ENCODE data around the gene CAPZA2.

DNA sequence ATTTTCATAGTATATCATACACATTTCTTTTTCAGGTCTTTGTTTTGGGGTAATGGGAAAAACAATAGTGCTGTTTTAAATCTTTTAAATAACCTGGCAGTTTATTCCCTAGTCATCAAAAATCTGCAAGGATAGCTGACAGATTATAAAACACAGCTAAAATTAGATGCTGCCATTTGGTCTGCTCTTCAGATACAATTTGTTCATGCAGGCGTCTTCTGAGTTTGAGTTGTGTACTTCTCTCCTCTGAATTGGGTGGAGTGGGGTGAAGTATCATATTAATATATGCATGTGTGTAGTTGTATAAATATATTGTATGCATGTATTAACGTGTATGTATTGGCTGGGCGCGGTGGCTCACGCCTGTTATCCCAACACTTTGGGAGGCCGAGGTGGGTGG lies 48.0 kb downstream of the CAPZA2 start:
- TF ChIP-seq, protein P1, sequence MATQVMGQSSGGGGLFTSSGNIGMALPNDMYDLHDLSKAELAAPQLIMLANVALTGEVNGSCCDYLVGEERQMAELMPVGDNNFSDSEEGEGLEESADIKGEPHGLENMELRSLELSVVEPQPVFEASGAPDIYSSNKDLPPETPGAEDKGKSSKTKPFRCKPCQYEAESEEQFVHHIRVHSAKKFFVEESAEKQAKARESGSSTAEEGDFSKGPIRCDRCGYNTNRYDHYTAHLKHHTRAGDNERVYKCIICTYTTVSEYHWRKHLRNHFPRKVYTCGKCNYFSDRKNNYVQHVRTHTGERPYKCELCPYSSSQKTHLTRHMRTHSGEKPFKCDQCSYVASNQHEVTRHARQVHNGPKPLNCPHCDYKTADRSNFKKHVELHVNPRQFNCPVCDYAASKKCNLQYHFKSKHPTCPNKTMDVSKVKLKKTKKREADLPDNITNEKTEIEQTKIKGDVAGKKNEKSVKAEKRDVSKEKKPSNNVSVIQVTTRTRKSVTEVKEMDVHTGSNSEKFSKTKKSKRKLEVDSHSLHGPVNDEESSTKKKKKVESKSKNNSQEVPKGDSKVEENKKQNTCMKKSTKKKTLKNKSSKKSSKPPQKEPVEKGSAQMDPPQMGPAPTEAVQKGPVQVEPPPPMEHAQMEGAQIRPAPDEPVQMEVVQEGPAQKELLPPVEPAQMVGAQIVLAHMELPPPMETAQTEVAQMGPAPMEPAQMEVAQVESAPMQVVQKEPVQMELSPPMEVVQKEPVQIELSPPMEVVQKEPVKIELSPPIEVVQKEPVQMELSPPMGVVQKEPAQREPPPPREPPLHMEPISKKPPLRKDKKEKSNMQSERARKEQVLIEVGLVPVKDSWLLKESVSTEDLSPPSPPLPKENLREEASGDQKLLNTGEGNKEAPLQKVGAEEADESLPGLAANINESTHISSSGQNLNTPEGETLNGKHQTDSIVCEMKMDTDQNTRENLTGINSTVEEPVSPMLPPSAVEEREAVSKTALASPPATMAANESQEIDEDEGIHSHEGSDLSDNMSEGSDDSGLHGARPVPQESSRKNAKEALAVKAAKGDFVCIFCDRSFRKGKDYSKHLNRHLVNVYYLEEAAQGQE (IDR thresholded peaks at IDR 0.05; ENCODE audit: low read depth), result no peak
- TF ChIP-seq EP300 (IDR thresholded peaks at IDR 0.05; ENCODE audit: borderline replicate concordance) (no peak), ZBTB7A (IDR thresholded peaks at IDR 0.05; ENCODE audit: low read depth) (no peak)

Data from Ishikawa (cell line).